PC-3 (cell line): ENCODE measurements around the gene CGB8. TPM values are rescaled to one million over a fixed set of nuclear protein-coding genes. Genes with fewer than 3 reads are reported as not detected.
A peak's percentile ranks its signal among the peaks of the same experiment; 100 is the strongest.

ENCODE experiments used
- ATAC-seq: fragments of 200-7000 bp; cut with Tn5 transposase; 2 replicates; pipeline ENCODE4 v1.9.1; 2020; ENCODE audit warnings: mild to moderate bottlenecking, moderate library complexity
- BruUV-seq: library from RNA; stranded (reverse); fragments of 400-500 nt; replicated peaks from 2 replicates; lab custom pipeline; 2021; lab: Mats Ljungman, UMichigan
- CTCF ChIA-PET: fragments of 300-600 bp; sonication (Branson Sonifier 250); formaldehyde crosslinking; loops from one replicate; lab custom pipeline; 2022; ENCODE audit warnings: antibody characterized with exemption; lab: Charles Lee
- POLR2A ChIA-PET: fragments of 300-600 bp; sonication (Branson Sonifier 250); formaldehyde crosslinking; loops from one replicate; lab custom pipeline; 2022; ENCODE audit warnings: antibody characterized with exemption; ENCODE audit not compliant: unreplicated experiment; lab: Charles Lee
- DNase-seq: peaks from one replicate; pipeline ENCODE4 v3.0.0-alpha.2; 2015
- H2AFZ ChIP-seq: fragments of 300-600 bp; sonication (generic); 2 replicates; pipeline ENCODE4 v1.6.0; 2016; ENCODE audit warnings: antibody characterized with exemption, low read length
- H3F3A ChIP-seq: fragments of 300-600 bp; sonication (generic); one replicate; pipeline ENCODE4 v1.6.0; 2017; ENCODE audit warnings: antibody characterized with exemption, low read length, control low read depth, mild to moderate bottlenecking; ENCODE audit not compliant: unreplicated experiment
- H3K27ac ChIP-seq: fragments of 300-600 bp; sonication (generic); 2 replicates; pipeline ENCODE4 v1.5.1; 2016; ENCODE audit warnings: mild to moderate bottlenecking, low read length
- H3K27me3 ChIP-seq: fragments of 300-600 bp; sonication (generic); 2 replicates; pipeline ENCODE4 v1.6.1; 2016; ENCODE audit warnings: low read length, mixed read lengths
- H3K36me3 ChIP-seq: fragments of 300-600 bp; sonication (generic); 2 replicates; pipeline ENCODE4 v1.6.1; 2016; ENCODE audit warnings: low read depth, mixed run types, low read length, mixed read lengths
- H3K4me1 ChIP-seq: fragments of 300-600 bp; sonication (generic); 2 replicates; pipeline ENCODE4 v1.5.1; 2016; ENCODE audit warnings: low read length; ENCODE audit not compliant: insufficient read depth
- H3K4me2 ChIP-seq: fragments of 300-600 bp; sonication (generic); 2 replicates; pipeline ENCODE4 v1.6.0; 2016; ENCODE audit warnings: low read length
- H3K4me3 ChIP-seq: fragments of 300-600 bp; sonication (generic); 2 replicates; pipeline ENCODE4 v1.5.1; 2016; ENCODE audit warnings: mild to moderate bottlenecking, low read length, mixed read lengths
- H3K79me2 ChIP-seq: fragments of 300-600 bp; sonication (generic); 2 replicates; pipeline ENCODE4 v1.6.1; 2017; ENCODE audit warnings: low read length, mixed read lengths
- H3K9ac ChIP-seq: fragments of 300-600 bp; sonication (generic); 2 replicates; pipeline ENCODE4 v1.6.0; 2016; ENCODE audit warnings: mild to moderate bottlenecking, low read length
- H3K9me2 ChIP-seq: fragments of 300-600 bp; sonication (generic); replicated peaks from 2 replicates; pipeline ENCODE4 v1.6.1; 2016; ENCODE audit warnings: mixed run types, low read length, mixed read lengths
- H3K9me3 ChIP-seq: fragments of 300-600 bp; sonication (generic); 2 replicates; pipeline ENCODE4 v1.6.1; 2016; ENCODE audit warnings: low read length, mixed read lengths
- H4K20me1 ChIP-seq: fragments of 300-600 bp; sonication (generic); 2 replicates; pipeline ENCODE4 v1.6.1; 2016; ENCODE audit warnings: low read length, mixed read lengths
- CTCF ChIP-seq: fragments of 300-600 bp; sonication (generic); conservative IDR thresholded peaks from 2 replicates; pipeline ENCODE4 v1.5.1; 2017; ENCODE audit warnings: antibody characterized with exemption, low read depth, mild to moderate bottlenecking, low read length
- EZH2 ChIP-seq: fragments of 300-600 bp; sonication (generic); IDR thresholded peaks from one replicate; pipeline ENCODE4 v1.6.1; 2017; ENCODE audit warnings: antibody characterized with exemption, mild to moderate bottlenecking, low read length; ENCODE audit not compliant: unreplicated experiment
- EZH2phosphoT487 ChIP-seq: fragments of 300-600 bp; sonication (generic); IDR thresholded peaks from 2 replicates; pipeline ENCODE4 v1.6.1; 2018; ENCODE audit warnings: mild to moderate bottlenecking, antibody characterized with exemption, low read length, borderline replicate concordance
- intact Hi-C: fragments of 100-400 bp; cut with micrococcal nuclease; formaldehyde crosslinking; loops from 2 replicates; pipeline ENCODE4 v1.9.0; 2023
- total RNA-seq: library from RNA; depleted of rRNA; stranded (reverse); fragments of >200 nt; gene quantifications from 2 replicates; pipeline ENCODE4 v1.2.3, GENCODE V29; 2014

CGB8 gene
- total RNA-seq, 1 experiment from 2014 or later = 1.2 TPM

- TF ChIP-seq EZH2phosphoT487 (no peak), EZH2 (no peak), CTCF (no peak)
- H3K4me3 ChIP-seq = no peak overlapping the region
- peaks cover 28% of the 10 kb centered on the region for H3K36me3 ChIP-seq
- ATAC-seq (no peak), DNase-seq (no peak)
- no peaks in the 10 kb centered on the region for H3K9me2 ChIP-seq
- H3K27ac ChIP-seq = no peak overlapping the region
- H2AFZ ChIP-seq = no peak overlapping the region
- H3K4me1 ChIP-seq = peaks cover 8% of the 10 kb centered on the region
- H3K9me3 ChIP-seq = no peaks in the 10 kb centered on the region
- no peaks in the 10 kb centered on the region for H3K27me3 ChIP-seq
- intact Hi-C loops = no loop called here
- peaks cover 6% of the 10 kb centered on the region for H3F3A ChIP-seq
- H3K9ac ChIP-seq = no peak overlapping the region
- H4K20me1 ChIP-seq = peaks cover 38% of the 10 kb centered on the region
- H3K4me2 ChIP-seq = no peak overlapping the region
- peaks cover 62% of the 10 kb centered on the region for H3K79me2 ChIP-seq
- ChIA-PET POLR2A (no interaction called here), CTCF (no interaction called here)
- no TSS peak for BruUV-seq
Measured at GRCh38 chr19:49092686-49093085, 43.8 kb upstream of the CGB8 start.

- H3K27me3 ChIP-seq = no peaks in the 10 kb centered on the region
- ChIA-PET CTCF (no interaction called here), POLR2A (no interaction called here)
- no peaks in the 10 kb centered on the region for H3K9me2 ChIP-seq
- no TSS peak for BruUV-seq
- no peak overlapping the region for H2AFZ ChIP-seq
- DNase-seq (no peak), ATAC-seq (no peak)
- peaks cover 33% of the 10 kb centered on the region for H3K36me3 ChIP-seq
- H4K20me1 ChIP-seq = peaks cover 44% of the 10 kb centered on the region
- no peak overlapping the region for H3K4me3 ChIP-seq
- H3K9me3 ChIP-seq = no peaks in the 10 kb centered on the region
- H3K9ac ChIP-seq = no peak overlapping the region
- no peak overlapping the region for H3K4me2 ChIP-seq
- H3F3A ChIP-seq = no peaks in the 10 kb centered on the region
- intact Hi-C loops = no loop called here
- no peak overlapping the region for H3K27ac ChIP-seq
- H3K79me2 ChIP-seq = peaks cover 73% of the 10 kb centered on the region
- H3K4me1 ChIP-seq = no peaks in the 10 kb centered on the region; the same call in 1 of the 2 replicates
- no peak for TF ChIP-seq EZH2
- TF ChIP-seq EZH2phosphoT487 = no peak
- no peak for TF ChIP-seq CTCF
Measured at GRCh38 chr19:49091391-49092038, 42.6 kb upstream of the CGB8 start.

- Histone ChIP-seq H2AFZ (no peak overlapping the region), H3K9me3 (no peaks in the 10 kb centered on the region), H3K4me3 (peak overlapping the region; percentile 81), H3F3A (no peaks in the 10 kb centered on the region), H3K79me2 (peaks cover 56% of the 10 kb centered on the region), H3K27ac (no peak overlapping the region), H3K9ac (peak overlapping the region; percentile 99), H4K20me1 (peaks cover 44% of the 10 kb centered on the region), H3K4me2 (peak overlapping the region; percentile 99), H3K4me1 (peaks cover 4% of the 10 kb centered on the region; the same call in 1 of the 2 replicates), H3K27me3 (no peaks in the 10 kb centered on the region), H3K9me2 (no peaks in the 10 kb centered on the region), H3K36me3 (peaks cover 27% of the 10 kb centered on the region)
- DNase-seq (no peak), ATAC-seq (no peak)
- CTCF ChIA-PET = no interaction called here
- TF ChIP-seq CTCF (no peak), EZH2phosphoT487 (no peak), EZH2 (no peak)
- BruUV-seq = TSS peak; percentile 36
- intact Hi-C loops = no loop called here
- POLR2A ChIA-PET = no interaction called here
Measured at GRCh38 chr19:49086296-49086695, 37.4 kb upstream of the CGB8 start.
